ENCODE results near the gene GPR82. TPM values are rescaled to one million over a fixed set of nuclear protein-coding genes. Genes with fewer than 3 reads are reported as not detected.

Gene GPR82
- total RNA-seq, 2 donors from 2014 or later, result not detected

GRCh38 chrX:41720125-41720779, 3.7 kb upstream of the GPR82 start:
- no peaks in the 10 kb centered on the region for H3K27me3 ChIP-seq (ENCODE audit: control insufficient read depth, insufficient read depth, low read length, poor library complexity, severe bottlenecking)
- H3K4me3 ChIP-seq (ENCODE audit: low read length), result no peak overlapping the region
- H3K9ac ChIP-seq (ENCODE audit: extremely low read depth, low read length, poor library complexity, severe bottlenecking), result no peak overlapping the region
- no peak for TF ChIP-seq CTCF (conservative IDR thresholded peaks at IDR 0.05)
- peaks cover 26% of the 10 kb centered on the region for H3K36me3 Mint-ChIP-seq (ENCODE audit: low read depth)
- no peak overlapping the region for H3K4me3 Mint-ChIP-seq
- no peak overlapping the region for H3K27ac ChIP-seq (ENCODE audit: low read depth, low read length)
- peaks cover 6% of the 10 kb centered on the region for H3K36me3 ChIP-seq (ENCODE audit: control insufficient read depth, insufficient read depth, low read length)
- H3K9me3 ChIP-seq (ENCODE audit: control insufficient read depth, low read length), result peaks cover 42% of the 10 kb centered on the region
- H3K27me3 Mint-ChIP-seq (ENCODE audit: insufficient read depth), result no peaks in the 10 kb centered on the region
- no peak overlapping the region for H3K27ac Mint-ChIP-seq
- DNase-seq, result peak; percentile 63
- WGBS, 2 experiments (ENCODE audit: insufficient coverage in 1 of 2, insufficient read length in 1 of 2), result 92% methylated on average over 3 of the region's 3 CpGs; no CpG with 5 or more reads in 1 of the 2 experiments
- H3K4me1 Mint-ChIP-seq, result peaks cover 5% of the 10 kb centered on the region
- peaks cover 64% of the 10 kb centered on the region for H3K9me3 Mint-ChIP-seq
- H3K4me1 ChIP-seq (ENCODE audit: control insufficient read depth, insufficient read depth, low read length), result no peaks in the 10 kb centered on the region

GRCh38 chrX:41721590-41721989, 2.4 kb upstream of the GPR82 start:
- no peak overlapping the region for H3K27ac Mint-ChIP-seq
- peaks cover 5% of the 10 kb centered on the region for H3K4me1 Mint-ChIP-seq
- H3K4me3 ChIP-seq (ENCODE audit: low read length), result no peak overlapping the region

GRCh38 chrX:41722214-41722613, 1.8 kb upstream of the GPR82 start:
- H3K36me3 ChIP-seq (ENCODE audit: control insufficient read depth, insufficient read depth, low read length), result peaks cover 6% of the 10 kb centered on the region
- H3K4me3 ChIP-seq (ENCODE audit: low read length), result no peak overlapping the region
- Mint-ChIP-seq H3K27me3 (ENCODE audit: insufficient read depth) (no peaks in the 10 kb centered on the region), H3K36me3 (ENCODE audit: low read depth) (peaks cover 20% of the 10 kb centered on the region), H3K4me3 (no peak overlapping the region), H3K4me1 (peaks cover 5% of the 10 kb centered on the region), H3K9me3 (peaks cover 47% of the 10 kb centered on the region), H3K27ac (no peak overlapping the region)
- no peak overlapping the region for H3K27ac ChIP-seq (ENCODE audit: low read depth, low read length)
- H3K27me3 ChIP-seq (ENCODE audit: control insufficient read depth, insufficient read depth, low read length, poor library complexity, severe bottlenecking), result no peaks in the 10 kb centered on the region
- peaks cover 36% of the 10 kb centered on the region for H3K9me3 ChIP-seq (ENCODE audit: control insufficient read depth, low read length)
- H3K4me1 ChIP-seq (ENCODE audit: control insufficient read depth, insufficient read depth, low read length), result no peaks in the 10 kb centered on the region
- TF ChIP-seq CTCF (conservative IDR thresholded peaks at IDR 0.05), result no peak
- H3K9ac ChIP-seq (ENCODE audit: extremely low read depth, low read length, poor library complexity, severe bottlenecking), result no peak overlapping the region
- no peak for DNase-seq
- 89 to 90% methylated on average over 1 to 3 of the region's 3 CpGs for WGBS, 2 experiments (ENCODE audit: insufficient coverage in 1 of 2, insufficient read length in 1 of 2)

More at GRCh38 chrX:41721590-41721989, 2.4 kb upstream of the GPR82 start:
- Histone ChIP-seq H3K9me3 (ENCODE audit: control insufficient read depth, low read length) (peaks cover 42% of the 10 kb centered on the region), H3K36me3 (ENCODE audit: control insufficient read depth, insufficient read depth, low read length) (peaks cover 6% of the 10 kb centered on the region), H3K27ac (ENCODE audit: low read depth, low read length) (no peak overlapping the region), H3K9ac (ENCODE audit: extremely low read depth, low read length, poor library complexity, severe bottlenecking) (no peak overlapping the region), H3K27me3 (ENCODE audit: control insufficient read depth, insufficient read depth, low read length, poor library complexity, severe bottlenecking) (no peaks in the 10 kb centered on the region), H3K4me1 (ENCODE audit: control insufficient read depth, insufficient read depth, low read length) (no peaks in the 10 kb centered on the region)
- Mint-ChIP-seq H3K27me3 (ENCODE audit: insufficient read depth) (no peaks in the 10 kb centered on the region), H3K4me3 (no peak overlapping the region), H3K36me3 (ENCODE audit: low read depth) (peaks cover 26% of the 10 kb centered on the region), H3K9me3 (peaks cover 53% of the 10 kb centered on the region)
- 86 to 100% methylated on average over 1 of the region's 1 CpG for WGBS, 2 experiments (ENCODE audit: insufficient coverage in 1 of 2, insufficient read length in 1 of 2)
- no peak for TF ChIP-seq CTCF (conservative IDR thresholded peaks at IDR 0.05)
- DNase-seq, result no peak

Data from endodermal cell (in vitro differentiated cells).